Endometrial microvascular endothelial cells (primary cell): ENCODE results near the gene CLIC6. TPM values are rescaled to one million over a fixed set of nuclear protein-coding genes. Genes with fewer than 3 reads are reported as not detected.
"Not testable (repeated sequence)": the region's sequence is repeated elsewhere in the genome, so short reads cannot be mapped to it uniquely, and the experiment has no call there.

Source experiments
- in situ Hi-C: cut with HindIII; loops from 2 replicates; pipeline ENCODE4 v1.10.0; 2017; ENCODE audit warnings: low sequenced_read_pairs, low pct_unique_long_range_greater_than_20kb; ENCODE audit errors: inconsistent ontology term
- total RNA-seq: library from RNA; depleted of rRNA; stranded (reverse); fragments of >200 nt; gene quantifications from one replicate; pipeline ENCODE4 v1.2.3, GENCODE V29; 2015; ENCODE audit errors: inconsistent ontology term

CLIC6 gene
- total RNA-seq, 1 donor from 2014 or later, result not detected

GRCh38 chr21:34649400-34649799, 19.4 kb upstream of the CLIC6 start:
- in situ Hi-C loops, result no loop called here

- in situ Hi-C loops, result no loop called here
Measured at GRCh38 chr21:34650861-34651431, 17.8 kb upstream of the CLIC6 start.

GRCh38 chr21:34651642-34652041, 17.2 kb upstream of the CLIC6 start:
- in situ Hi-C loops, result no loop called here

GRCh38 chr21:34653522-34653921, 15.3 kb upstream of the CLIC6 start:
- in situ Hi-C loops, result no loop called here

GRCh38 chr21:34661848-34662247, 6.9 kb upstream of the CLIC6 start:
- in situ Hi-C loops, result no loop called here

- in situ Hi-C loops, result no loop called here
Measured at GRCh38 chr21:34667761-34668160, 1.0 kb upstream of the CLIC6 start.

- in situ Hi-C loops, result no loop called here
Measured at GRCh38 chr21:34669149-34669879, 520 bp downstream of the CLIC6 start.

- in situ Hi-C loops, result not testable (repeated sequence)
Measured at GRCh38 chr21:34669880-34670219, 1.1 kb downstream of the CLIC6 start.

- in situ Hi-C loops, result no loop called here
Measured at GRCh38 chr21:34670220-34670961, 1.6 kb downstream of the CLIC6 start.

- in situ Hi-C loops, result no loop called here
Measured at GRCh38 chr21:34670962-34671348, 2.2 kb downstream of the CLIC6 start.

GRCh38 chr21:34671462-34671861, 2.7 kb downstream of the CLIC6 start:
- in situ Hi-C loops, result no loop called here

- in situ Hi-C loops, result no loop called here
Measured at GRCh38 chr21:34671891-34672290, 3.1 kb downstream of the CLIC6 start.

GRCh38 chr21:34673006-34673405, 4.2 kb downstream of the CLIC6 start:
- in situ Hi-C loops, result no loop called here

- in situ Hi-C loops, result no loop called here
Measured at GRCh38 chr21:34674468-34674867, 5.7 kb downstream of the CLIC6 start.

- in situ Hi-C loops, result no loop called here
Measured at GRCh38 chr21:34675871-34676270, 7.1 kb downstream of the CLIC6 start.

- in situ Hi-C loops, result no loop called here
Measured at GRCh38 chr21:34679051-34679450, 10.3 kb downstream of the CLIC6 start.

- in situ Hi-C loops, result no loop called here
Measured at GRCh38 chr21:34684174-34684876, 15.5 kb downstream of the CLIC6 start.

- in situ Hi-C loops, result no loop called here
Measured at GRCh38 chr21:34687065-34687464, 18.3 kb downstream of the CLIC6 start.

GRCh38 chr21:34687745-34688144, 19.0 kb downstream of the CLIC6 start:
- in situ Hi-C loops, result no loop called here

GRCh38 chr21:34688145-34688544, 19.4 kb downstream of the CLIC6 start:
- in situ Hi-C loops, result no loop called here
